ENCODE data around the gene NGFR.

DNA sequence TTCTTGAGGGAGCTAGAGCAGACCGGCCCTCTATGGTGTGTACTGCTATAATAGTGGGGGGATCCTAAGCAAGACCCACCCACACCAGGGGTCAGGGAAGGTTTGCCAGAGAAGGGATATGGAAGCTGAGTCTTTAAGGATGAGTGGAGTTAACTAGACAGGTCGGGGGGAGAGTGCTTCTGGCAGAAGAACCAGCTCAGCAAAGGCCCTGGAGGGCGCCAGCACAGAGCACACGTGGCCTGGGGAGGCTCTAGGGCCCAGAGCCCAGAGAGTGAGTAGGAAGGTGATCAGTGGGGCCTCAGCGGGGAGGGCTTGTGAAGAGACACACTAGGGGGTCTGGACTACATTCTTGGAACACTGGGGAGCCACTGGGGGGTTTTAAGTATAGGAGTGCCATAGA lies 21.1 kb downstream of the NGFR start:
- TF ChIP-seq, protein P1, sequence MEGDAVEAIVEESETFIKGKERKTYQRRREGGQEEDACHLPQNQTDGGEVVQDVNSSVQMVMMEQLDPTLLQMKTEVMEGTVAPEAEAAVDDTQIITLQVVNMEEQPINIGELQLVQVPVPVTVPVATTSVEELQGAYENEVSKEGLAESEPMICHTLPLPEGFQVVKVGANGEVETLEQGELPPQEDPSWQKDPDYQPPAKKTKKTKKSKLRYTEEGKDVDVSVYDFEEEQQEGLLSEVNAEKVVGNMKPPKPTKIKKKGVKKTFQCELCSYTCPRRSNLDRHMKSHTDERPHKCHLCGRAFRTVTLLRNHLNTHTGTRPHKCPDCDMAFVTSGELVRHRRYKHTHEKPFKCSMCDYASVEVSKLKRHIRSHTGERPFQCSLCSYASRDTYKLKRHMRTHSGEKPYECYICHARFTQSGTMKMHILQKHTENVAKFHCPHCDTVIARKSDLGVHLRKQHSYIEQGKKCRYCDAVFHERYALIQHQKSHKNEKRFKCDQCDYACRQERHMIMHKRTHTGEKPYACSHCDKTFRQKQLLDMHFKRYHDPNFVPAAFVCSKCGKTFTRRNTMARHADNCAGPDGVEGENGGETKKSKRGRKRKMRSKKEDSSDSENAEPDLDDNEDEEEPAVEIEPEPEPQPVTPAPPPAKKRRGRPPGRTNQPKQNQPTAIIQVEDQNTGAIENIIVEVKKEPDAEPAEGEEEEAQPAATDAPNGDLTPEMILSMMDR (IDR thresholded peaks at IDR 0.05): no peak
- no peak for TF ChIP-seq POLR2A (IDR thresholded peaks at IDR 0.05)

All from ovary (tissue), 3 donors.